Uterus (tissue), 4 donors: ENCODE results near the gene DGUOK. TPM values are rescaled to one million over a fixed set of nuclear protein-coding genes. Genes with fewer than 3 reads are reported as not detected.
"Not testable (repeated sequence)": the region's sequence is repeated elsewhere in the genome, so short reads cannot be mapped to it uniquely, and the experiment has no call there.

ENCODE experiments used
- DNase-seq, 2 donors: peaks; one replicate each; pipeline ENCODE4 v3.0.0-alpha.2; 2019 to 2020
- H3K27ac ChIP-seq, 2 donors: fragments of 200-600 bp; sonication (generic); 1 replicate in 1 of 2; 2 replicates in 1 of 2; pipeline ENCODE4 v1.5.1; 2016 to 2018
- H3K27me3 ChIP-seq, 2 donors: fragments of 200-600 bp; sonication (generic); one replicate each; pipeline ENCODE4 v1.5.1; 2018 to 2019; ENCODE audit warnings: control low read depth in 1 of 2
- H3K36me3 ChIP-seq, 2 donors: fragments of 200-600 bp; sonication (generic); one replicate each; pipeline ENCODE4 v1.5.1; 2019; ENCODE audit warnings: control low read depth in 1 of 2
- H3K4me1 ChIP-seq, 2 donors: fragments of 200-600 bp; sonication (generic); one replicate each; pipeline ENCODE4 v1.5.1; 2018 to 2019; ENCODE audit warnings: control low read depth in 1 of 2
- H3K4me3 ChIP-seq, 2 donors: fragments of 200-600 bp; sonication (generic); 1 replicate in 1 of 2; 2 replicates in 1 of 2; pipeline ENCODE4 v1.5.1; 2018 to 2019; ENCODE audit warnings: mild to moderate bottlenecking in 1 of 2
- H3K9me3 ChIP-seq, 2 donors: fragments of 200-600 bp; sonication (generic); one replicate each; pipeline ENCODE4 v1.5.1; 2019; ENCODE audit warnings: control low read depth in 1 of 2
- CTCF ChIP-seq, 4 experiments: fragments of 200-600 bp in 2 of 4; fragments of 450-650 bp in 2 of 4; sonication (generic) in 2 of 4; IDR thresholded peaks; one replicate each; pipeline ENCODE4 v1.5.1; 2016 to 2019; ENCODE audit warnings: antibody characterized with exemption in 4 of 4, mild to moderate bottlenecking in 2 of 4, moderate library complexity in 1 of 4
- POLR2A ChIP-seq, 2 donors: fragments of 450-650 bp; IDR thresholded peaks; one replicate each; pipeline ENCODE4 v1.6.1; 2016; ENCODE audit warnings: antibody characterized with exemption in 2 of 2, mild to moderate bottlenecking in 1 of 2, moderate library complexity in 1 of 2
- intact Hi-C: fragments of 100-400 bp; cut with DNase I; formaldehyde crosslinking; loops from one replicate; pipeline ENCODE4 v1.15.1; 2023; ENCODE audit warnings: low total_unique reads
- total RNA-seq, 4 donors: library from RNA; depleted of rRNA in 3 of 4; stranded (reverse); fragments of >200 nt in 3 of 4; gene quantifications; one replicate each; pipeline versions ENCODE4 v1.1.0 to v1.2.4, GENCODE V29; 2014 to 2023
- donor health status: DM: yes; HTN: yes; CAD: no.

The DGUOK gene
- total RNA-seq, 4 donors from 2014 or later, result 43.6 to 128 (median 58.6) TPM

DNA sequence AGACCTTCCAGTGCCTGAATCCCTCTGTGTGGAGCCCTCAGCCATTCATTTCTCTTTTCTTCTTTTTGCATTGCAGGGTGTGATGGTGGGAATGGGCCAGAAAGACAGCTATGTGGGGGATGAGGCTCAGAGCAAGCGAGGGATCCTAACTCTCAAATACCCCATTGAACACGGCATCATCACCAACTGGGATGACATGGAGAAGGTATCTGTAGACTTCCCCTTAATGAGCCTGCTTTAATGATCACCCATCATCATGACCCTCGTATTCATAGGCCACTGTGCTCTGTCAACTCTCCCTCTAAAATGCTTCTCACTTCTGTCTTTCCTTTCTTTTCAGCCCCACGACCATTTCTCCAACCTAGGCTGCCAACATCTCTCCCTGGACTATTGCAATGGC lies 24.4 kb upstream of the DGUOK start:
- Histone ChIP-seq H3K4me3 (no peak overlapping the region), H3K9me3 (no peaks in the 10 kb centered on the region), H3K27me3 (no peaks in the 10 kb centered on the region), H3K27ac (peak overlapping the region; percentile 40 to 52), H3K4me1 (no peaks in the 10 kb centered on the region), H3K36me3 (no peaks in the 10 kb centered on the region)
- intact Hi-C loops, result no loop called here
- no peak for DNase-seq
- TF ChIP-seq CTCF (IDR thresholded peaks at IDR 0.05), result no peak
- no peak for TF ChIP-seq POLR2A (IDR thresholded peaks at IDR 0.05)

DNA sequence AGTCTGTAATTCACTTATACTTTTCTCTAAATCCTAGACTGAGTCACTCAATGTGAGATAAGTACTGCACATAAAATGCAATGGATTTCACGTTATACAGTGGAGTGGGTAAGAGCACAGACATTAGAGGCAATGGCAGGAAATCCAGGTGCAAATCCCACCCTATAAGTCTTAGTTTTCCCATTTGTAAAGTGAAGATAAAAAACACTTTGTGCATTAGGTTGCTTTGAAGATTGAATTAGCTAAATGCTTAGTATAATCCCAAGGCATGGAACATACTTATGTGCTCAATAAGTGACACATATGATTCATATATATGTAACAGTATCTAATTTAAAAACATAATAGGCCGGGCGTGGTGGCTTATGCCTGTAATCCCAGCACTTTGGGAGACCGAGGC lies 23.4 kb upstream of the DGUOK start:
- peak overlapping the region in 1 of 2 donors; percentile 40 for H3K27ac ChIP-seq
- TF ChIP-seq CTCF (IDR thresholded peaks at IDR 0.05), result no peak
- no peak for TF ChIP-seq POLR2A (IDR thresholded peaks at IDR 0.05)
- intact Hi-C loops, result no loop called here
- H3K9me3 ChIP-seq, result no peaks in the 10 kb centered on the region
- no peaks in the 10 kb centered on the region for H3K27me3 ChIP-seq
- H3K36me3 ChIP-seq, result no peaks in the 10 kb centered on the region
- H3K4me3 ChIP-seq, result no peak overlapping the region
- no peak for DNase-seq
- no peaks in the 10 kb centered on the region for H3K4me1 ChIP-seq

- H3K9me3 ChIP-seq, H3K27me3 ChIP-seq, H3K27ac ChIP-seq, H3K36me3 ChIP-seq, H3K4me1 ChIP-seq, intact Hi-C loops, H3K4me3 ChIP-seq, DNase-seq: not testable (repeated sequence)
These were observed 22.6 kb upstream of the DGUOK start for GRCh38 chr2:73903949-73904613.

- no peak for DNase-seq
- no peaks in the 10 kb centered on the region for H3K36me3 ChIP-seq
- peak overlapping the region in 1 of 2 donors; percentile 5 for H3K27ac ChIP-seq
- intact Hi-C loops, result no loop called here
- H3K4me3 ChIP-seq, result no peak overlapping the region
- no peaks in the 10 kb centered on the region for H3K27me3 ChIP-seq
- H3K4me1 ChIP-seq, result no peaks in the 10 kb centered on the region
- H3K9me3 ChIP-seq, result no peaks in the 10 kb centered on the region
- no peak for TF ChIP-seq POLR2A (IDR thresholded peaks at IDR 0.05)
- no peak for TF ChIP-seq CTCF (IDR thresholded peaks at IDR 0.05)
These were observed 21.7 kb upstream of the DGUOK start for GRCh38 chr2:73904952-73905351.

DNA sequence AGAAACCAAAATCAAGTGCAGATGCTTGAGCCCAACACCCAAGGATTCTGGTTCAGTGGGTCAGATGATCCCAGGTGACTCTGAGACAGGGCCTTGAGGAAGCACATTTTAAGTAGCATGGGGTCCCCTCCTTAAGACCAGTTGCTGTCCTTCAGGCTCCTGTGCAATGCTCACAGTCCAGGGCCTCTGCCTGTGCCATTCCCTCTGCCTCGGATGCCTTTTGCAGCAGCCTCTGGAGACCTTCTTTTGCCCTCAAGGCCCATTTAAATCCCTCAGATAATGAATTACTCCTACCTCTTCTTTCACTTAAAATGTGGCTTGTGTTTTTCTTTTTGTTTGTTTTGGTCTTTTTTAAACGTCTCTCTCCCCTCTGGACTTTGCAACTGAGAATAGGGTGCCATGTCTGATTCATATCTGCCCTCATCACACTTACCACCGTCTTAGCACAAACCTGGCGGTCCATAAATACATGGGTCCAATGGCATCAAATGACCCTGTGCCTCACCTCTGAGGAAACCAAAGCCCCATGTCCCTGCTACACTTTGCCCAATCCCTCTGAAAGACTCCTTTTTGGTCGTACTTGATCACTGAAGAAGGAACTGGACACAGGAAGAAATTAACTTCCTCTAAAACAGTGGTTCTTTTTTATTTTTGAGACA lies 19.7 kb upstream of the DGUOK start:
- intact Hi-C loops, result no loop called here
- no peaks in the 10 kb centered on the region for H3K36me3 ChIP-seq
- no peaks in the 10 kb centered on the region for H3K9me3 ChIP-seq
- H3K27me3 ChIP-seq, result no peaks in the 10 kb centered on the region
- no peak overlapping the region for H3K4me3 ChIP-seq
- no peak for DNase-seq
- peak overlapping the region; percentile 33 to 43 for H3K27ac ChIP-seq
- H3K4me1 ChIP-seq, result no peaks in the 10 kb centered on the region
- no peak for TF ChIP-seq CTCF (IDR thresholded peaks at IDR 0.05)
- no peak for TF ChIP-seq POLR2A (IDR thresholded peaks at IDR 0.05)
